GM23338 (cell line): Measurements from ENCODE around the gene F11R.

Experiments used
- CTCF ChIP-seq, 2 experiments: fragments of 200-600 bp in 1 of 2; sonication (generic) in 1 of 2; conservative IDR thresholded peaks; 2 replicates each; pipeline versions ENCODE4 v1.5.1 to v1.6.1; 2016 to 2017; ENCODE audit warnings: antibody characterized with exemption in 2 of 2, low read depth in 2 of 2, mild to moderate bottlenecking in 2 of 2, moderate library complexity in 1 of 2
- ETS1 ChIP-seq: IDR thresholded peaks from 2 replicates; pipeline ENCODE4 v1.6.1; 2016; ENCODE audit warnings: antibody characterized with exemption
- EZH2 ChIP-seq: fragments of 200-600 bp; sonication (generic); IDR thresholded peaks from one replicate; pipeline ENCODE4 v1.8.0; 2017; ENCODE audit warnings: antibody characterized with exemption, mild to moderate bottlenecking, low read depth; ENCODE audit not compliant: unreplicated experiment
- EZH2phosphoT487 ChIP-seq: fragments of 200-600 bp; sonication (generic); IDR thresholded peaks from one replicate; pipeline ENCODE4 v1.8.1; 2018; ENCODE audit warnings: antibody characterized with exemption; ENCODE audit not compliant: unreplicated experiment
- JUNB ChIP-seq: IDR thresholded peaks from one replicate; pipeline ENCODE4 v1.6.1; 2016; ENCODE audit warnings: antibody characterized with exemption; ENCODE audit not compliant: unreplicated experiment
- NANOG ChIP-seq: IDR thresholded peaks from 2 replicates; pipeline ENCODE4 v1.6.1; 2016; ENCODE audit warnings: antibody characterized with exemption, borderline replicate concordance
- POLR2AphosphoS5 ChIP-seq: IDR thresholded peaks from 2 replicates; pipeline ENCODE4 v1.6.1; 2016; ENCODE audit warnings: antibody characterized with exemption, low read depth
- ZNF114 ChIP-seq: fragments of 250-450 bp; sonication (Bioruptor Pico); IDR thresholded peaks from 2 replicates; pipeline ENCODE4 v1.5.0; 2020; ENCODE audit warnings: mild to moderate bottlenecking, moderate library complexity
- TF ChIP-seq, protein P1 (sequence below): IDR thresholded peaks from one replicate; pipeline ENCODE4 v1.6.1; 2018; ENCODE audit warnings: antibody characterized with exemption; ENCODE audit not compliant: unreplicated experiment

DNA sequence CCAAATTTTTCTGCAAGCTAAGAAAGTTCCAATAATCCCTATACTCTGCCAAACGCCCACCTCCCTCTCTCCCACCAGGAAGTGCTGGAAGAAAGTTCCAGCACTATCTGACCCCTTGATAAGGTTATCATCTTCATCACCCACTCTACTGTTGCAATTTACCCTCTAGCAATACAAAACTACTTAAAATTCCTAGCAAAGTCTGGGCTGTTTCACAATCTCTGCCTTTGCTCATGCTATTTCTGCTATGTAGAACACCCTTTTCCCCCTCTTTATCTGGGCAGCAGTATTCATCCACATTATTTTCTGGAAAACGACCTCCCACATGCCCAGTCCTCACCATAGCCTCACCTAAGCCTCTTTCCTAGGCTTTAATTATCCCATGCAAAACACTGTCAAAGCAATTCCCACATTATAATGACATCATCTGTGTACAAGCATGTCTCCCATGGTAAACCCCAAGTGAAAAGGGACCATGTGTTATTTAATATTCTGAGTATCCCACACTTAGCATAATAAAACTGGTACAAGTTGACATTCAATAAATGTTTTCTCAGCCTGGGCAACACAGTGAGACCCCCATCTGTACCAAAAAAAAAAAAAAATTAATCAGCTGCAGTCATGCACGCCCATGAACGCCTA lies 12.0 kb downstream of the F11R start:
- TF ChIP-seq EZH2phosphoT487: no peak
- TF ChIP-seq, protein P1, sequence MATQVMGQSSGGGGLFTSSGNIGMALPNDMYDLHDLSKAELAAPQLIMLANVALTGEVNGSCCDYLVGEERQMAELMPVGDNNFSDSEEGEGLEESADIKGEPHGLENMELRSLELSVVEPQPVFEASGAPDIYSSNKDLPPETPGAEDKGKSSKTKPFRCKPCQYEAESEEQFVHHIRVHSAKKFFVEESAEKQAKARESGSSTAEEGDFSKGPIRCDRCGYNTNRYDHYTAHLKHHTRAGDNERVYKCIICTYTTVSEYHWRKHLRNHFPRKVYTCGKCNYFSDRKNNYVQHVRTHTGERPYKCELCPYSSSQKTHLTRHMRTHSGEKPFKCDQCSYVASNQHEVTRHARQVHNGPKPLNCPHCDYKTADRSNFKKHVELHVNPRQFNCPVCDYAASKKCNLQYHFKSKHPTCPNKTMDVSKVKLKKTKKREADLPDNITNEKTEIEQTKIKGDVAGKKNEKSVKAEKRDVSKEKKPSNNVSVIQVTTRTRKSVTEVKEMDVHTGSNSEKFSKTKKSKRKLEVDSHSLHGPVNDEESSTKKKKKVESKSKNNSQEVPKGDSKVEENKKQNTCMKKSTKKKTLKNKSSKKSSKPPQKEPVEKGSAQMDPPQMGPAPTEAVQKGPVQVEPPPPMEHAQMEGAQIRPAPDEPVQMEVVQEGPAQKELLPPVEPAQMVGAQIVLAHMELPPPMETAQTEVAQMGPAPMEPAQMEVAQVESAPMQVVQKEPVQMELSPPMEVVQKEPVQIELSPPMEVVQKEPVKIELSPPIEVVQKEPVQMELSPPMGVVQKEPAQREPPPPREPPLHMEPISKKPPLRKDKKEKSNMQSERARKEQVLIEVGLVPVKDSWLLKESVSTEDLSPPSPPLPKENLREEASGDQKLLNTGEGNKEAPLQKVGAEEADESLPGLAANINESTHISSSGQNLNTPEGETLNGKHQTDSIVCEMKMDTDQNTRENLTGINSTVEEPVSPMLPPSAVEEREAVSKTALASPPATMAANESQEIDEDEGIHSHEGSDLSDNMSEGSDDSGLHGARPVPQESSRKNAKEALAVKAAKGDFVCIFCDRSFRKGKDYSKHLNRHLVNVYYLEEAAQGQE: no peak
- TF ChIP-seq CTCF (conservative IDR thresholded peaks at IDR 0.05; ENCODE audit: low read depth in 2 of 2): no peak
- TF ChIP-seq POLR2AphosphoS5: no peak
- TF ChIP-seq NANOG: no peak
- no peak for TF ChIP-seq EZH2
- no peak for TF ChIP-seq ETS1
- no peak for TF ChIP-seq JUNB
- TF ChIP-seq ZNF114 (CRISPR knock-in tag): no peak
